ENCODE data around the gene LRRTM4. TPM values are rescaled to one million over a fixed set of nuclear protein-coding genes. Genes with fewer than 3 reads are reported as not detected.

The LRRTM4 gene
- total and polyA plus RNA-seq, 2 donors (not counting 1 experiment from before 2014, with no cell fraction given): not detected

DNA sequence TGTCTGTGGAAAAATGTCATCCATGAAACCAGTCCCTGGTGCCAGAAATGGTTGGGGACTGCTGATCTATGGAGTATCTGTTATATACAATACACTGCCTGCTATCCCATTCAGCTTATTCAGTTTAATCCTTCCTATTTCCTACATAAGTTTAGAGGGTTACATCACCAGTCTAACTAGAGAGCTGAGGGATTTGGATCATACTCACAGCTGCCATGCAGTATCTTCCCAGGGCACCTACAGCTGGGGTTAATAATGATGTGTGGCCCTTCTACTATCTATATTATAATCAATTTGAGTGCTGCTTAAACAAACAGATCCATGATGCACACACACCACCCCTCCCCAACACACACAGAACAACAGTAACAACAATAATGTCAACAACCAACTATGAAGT is 524.0 kb downstream of the LRRTM4 start:
- H3K27ac ChIP-seq (ENCODE audit: low read length in 2 of 2): no peak overlapping the region
- no peak overlapping the region for H3K4me3 ChIP-seq (ENCODE audit: control extremely low read depth in 1 of 5, extremely low read depth in 1 of 5, insufficient read depth in 1 of 5, low read depth in 2 of 5, low read length in 4 of 5)
- ChIA-PET POLR2A (no interaction called here), CTCF (no interaction called here)
- ATAC-seq (ENCODE audit: low read depth) (no peak), DNase-seq (no peak)
- Mint-ChIP-seq H3K9me3 (ENCODE audit: insufficient read depth) (peaks cover 5% of the 10 kb centered on the region), H3K4me1 (no peaks in the 10 kb centered on the region), H3K4me3 (no peak overlapping the region), H3K27me3 (no peaks in the 10 kb centered on the region), H3K27ac (no peak overlapping the region)
- H3K9ac ChIP-seq (ENCODE audit: low read length): no peak overlapping the region
- H4K20me1 ChIP-seq (ENCODE audit: control insufficient read depth, insufficient read depth, low read length, poor library complexity, severe bottlenecking): no peaks in the 10 kb centered on the region
- no peaks in the 10 kb centered on the region for H3K27me3 ChIP-seq (replicated peaks in 1 of 4; ENCODE audit: control extremely low read depth in 1 of 4, control insufficient read depth in 3 of 4, insufficient read depth in 4 of 4, low read length in 3 of 4)
- intact Hi-C loops (cut with micrococcal nuclease): no loop called here
- H3K4me2 ChIP-seq (replicated peaks; ENCODE audit: low read depth, low read length, poor library complexity, severe bottlenecking): no peak overlapping the region
- H3K79me2 ChIP-seq (ENCODE audit: control insufficient read depth, insufficient read depth, low read length): no peaks in the 10 kb centered on the region
- H3K4me1 ChIP-seq (ENCODE audit: control insufficient read depth in 2 of 2, insufficient read depth in 2 of 2, low read length in 2 of 2): no peaks in the 10 kb centered on the region
- H2AFZ ChIP-seq (ENCODE audit: insufficient read depth, low read depth, low read length, poor library complexity, severe bottlenecking): no peak overlapping the region
- no peak for TF ChIP-seq EZH2 (IDR thresholded peaks at IDR 0.05; ENCODE audit: borderline replicate concordance, insufficient read depth, low read depth, low read length, poor library complexity, severe bottlenecking)
- TF ChIP-seq, protein P1, sequence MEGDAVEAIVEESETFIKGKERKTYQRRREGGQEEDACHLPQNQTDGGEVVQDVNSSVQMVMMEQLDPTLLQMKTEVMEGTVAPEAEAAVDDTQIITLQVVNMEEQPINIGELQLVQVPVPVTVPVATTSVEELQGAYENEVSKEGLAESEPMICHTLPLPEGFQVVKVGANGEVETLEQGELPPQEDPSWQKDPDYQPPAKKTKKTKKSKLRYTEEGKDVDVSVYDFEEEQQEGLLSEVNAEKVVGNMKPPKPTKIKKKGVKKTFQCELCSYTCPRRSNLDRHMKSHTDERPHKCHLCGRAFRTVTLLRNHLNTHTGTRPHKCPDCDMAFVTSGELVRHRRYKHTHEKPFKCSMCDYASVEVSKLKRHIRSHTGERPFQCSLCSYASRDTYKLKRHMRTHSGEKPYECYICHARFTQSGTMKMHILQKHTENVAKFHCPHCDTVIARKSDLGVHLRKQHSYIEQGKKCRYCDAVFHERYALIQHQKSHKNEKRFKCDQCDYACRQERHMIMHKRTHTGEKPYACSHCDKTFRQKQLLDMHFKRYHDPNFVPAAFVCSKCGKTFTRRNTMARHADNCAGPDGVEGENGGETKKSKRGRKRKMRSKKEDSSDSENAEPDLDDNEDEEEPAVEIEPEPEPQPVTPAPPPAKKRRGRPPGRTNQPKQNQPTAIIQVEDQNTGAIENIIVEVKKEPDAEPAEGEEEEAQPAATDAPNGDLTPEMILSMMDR (IDR thresholded peaks at IDR 0.05): no peak
- no peaks in the 10 kb centered on the region for H3K36me3 ChIP-seq (replicated peaks in 1 of 2; ENCODE audit: control extremely low read depth in 1 of 2, control insufficient read depth in 1 of 2, extremely low read depth in 1 of 2, insufficient read depth in 2 of 2, low read length in 1 of 2)
- H3K9me3 ChIP-seq (ENCODE audit: control extremely low read depth in 1 of 3, control insufficient read depth in 2 of 3, insufficient read depth in 1 of 3, low read length in 2 of 3): no peaks in the 10 kb centered on the region

DNA sequence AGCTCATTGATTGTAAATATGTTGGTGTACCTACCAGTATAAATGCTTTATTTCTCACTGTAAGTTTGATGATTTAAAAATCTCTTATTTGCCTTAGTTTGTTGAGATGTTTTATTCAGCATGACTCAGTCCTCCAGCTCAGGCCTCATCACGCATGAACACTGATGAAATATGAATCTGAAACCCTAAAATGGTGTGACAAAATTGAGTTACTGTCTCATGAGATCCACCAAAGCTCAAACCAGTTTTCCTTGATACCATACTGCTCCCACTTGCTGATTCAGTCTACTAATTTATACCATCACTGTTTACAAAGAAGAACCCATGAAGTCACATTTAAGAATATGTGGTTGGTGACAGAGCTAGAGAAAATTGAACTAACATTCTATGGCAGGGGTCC is 524.9 kb downstream of the LRRTM4 start:
- H3K4me3 Mint-ChIP-seq: no peak overlapping the region
- H3K27me3 Mint-ChIP-seq: no peaks in the 10 kb centered on the region
- Histone ChIP-seq H3K79me2 (ENCODE audit: control insufficient read depth, insufficient read depth, low read length) (no peaks in the 10 kb centered on the region), H3K27me3 (replicated peaks in 1 of 4; ENCODE audit: control extremely low read depth in 1 of 4, control insufficient read depth in 3 of 4, insufficient read depth in 4 of 4, low read length in 3 of 4) (no peaks in the 10 kb centered on the region), H3K4me1 (ENCODE audit: control insufficient read depth in 2 of 2, insufficient read depth in 2 of 2, low read length in 2 of 2) (no peaks in the 10 kb centered on the region), H4K20me1 (ENCODE audit: control insufficient read depth, insufficient read depth, low read length, poor library complexity, severe bottlenecking) (no peaks in the 10 kb centered on the region), H3K36me3 (replicated peaks in 1 of 2; ENCODE audit: control extremely low read depth in 1 of 2, control insufficient read depth in 1 of 2, extremely low read depth in 1 of 2, insufficient read depth in 2 of 2, low read length in 1 of 2) (no peaks in the 10 kb centered on the region), H3K4me3 (ENCODE audit: control extremely low read depth in 1 of 5, extremely low read depth in 1 of 5, insufficient read depth in 1 of 5, low read depth in 2 of 5, low read length in 4 of 5) (no peak overlapping the region), H3K27ac (ENCODE audit: low read length in 2 of 2) (no peak overlapping the region), H3K9me3 (ENCODE audit: control extremely low read depth in 1 of 3, control insufficient read depth in 2 of 3, insufficient read depth in 1 of 3, low read length in 2 of 3) (no peaks in the 10 kb centered on the region), H2AFZ (ENCODE audit: insufficient read depth, low read depth, low read length, poor library complexity, severe bottlenecking) (no peak overlapping the region), H3K4me2 (replicated peaks; ENCODE audit: low read depth, low read length, poor library complexity, severe bottlenecking) (no peak overlapping the region), H3K9ac (ENCODE audit: low read length) (no peak overlapping the region)
- ChIA-PET POLR2A (no interaction called here), CTCF (no interaction called here)
- WGBS (ENCODE audit: insufficient coverage): no CpG with 5 or more reads among the region's 1 CpG
- no peak overlapping the region for H3K27ac Mint-ChIP-seq
- peaks cover 5% of the 10 kb centered on the region for H3K9me3 Mint-ChIP-seq (ENCODE audit: insufficient read depth)
- DNase-seq (no peak), ATAC-seq (ENCODE audit: low read depth) (no peak)
- TF ChIP-seq, protein P1 (IDR thresholded peaks at IDR 0.05): no peak
- TF ChIP-seq EZH2 (IDR thresholded peaks at IDR 0.05; ENCODE audit: borderline replicate concordance, insufficient read depth, low read depth, low read length, poor library complexity, severe bottlenecking): no peak
- intact Hi-C loops (cut with micrococcal nuclease): no loop called here
- no peaks in the 10 kb centered on the region for H3K4me1 Mint-ChIP-seq
